LNCAP (cell line): Measurements from ENCODE around the gene LRFN5.

ENCODE experiments used
- TF ChIP-seq, protein P1 (sequence below): fragments of 450-650 bp; IDR thresholded peaks from 2 replicates; pipeline ENCODE4 v1.5.1; 2017; ENCODE audit warnings: mild to moderate bottlenecking

The LRFN5 gene

DNA sequence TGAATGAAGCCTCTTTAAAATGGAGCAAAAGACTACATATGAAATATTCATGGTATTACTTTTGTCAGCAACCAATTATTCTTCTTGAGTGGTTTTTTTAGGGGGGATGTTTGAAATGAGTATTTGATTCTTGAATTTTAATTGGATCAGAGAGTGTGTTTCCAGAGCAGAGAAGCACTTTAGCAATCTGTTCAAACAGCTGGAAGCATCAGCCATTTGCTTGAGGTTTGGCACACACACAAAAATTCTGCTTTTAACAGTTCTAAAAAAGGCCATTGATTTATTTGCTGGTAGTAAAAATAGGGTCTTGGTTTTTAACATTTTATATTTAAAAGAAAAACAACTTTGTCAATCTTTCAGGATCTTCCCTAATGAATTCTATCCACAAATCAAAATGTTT lies 292.7 kb downstream of the LRFN5 start:
- TF ChIP-seq, protein P1, sequence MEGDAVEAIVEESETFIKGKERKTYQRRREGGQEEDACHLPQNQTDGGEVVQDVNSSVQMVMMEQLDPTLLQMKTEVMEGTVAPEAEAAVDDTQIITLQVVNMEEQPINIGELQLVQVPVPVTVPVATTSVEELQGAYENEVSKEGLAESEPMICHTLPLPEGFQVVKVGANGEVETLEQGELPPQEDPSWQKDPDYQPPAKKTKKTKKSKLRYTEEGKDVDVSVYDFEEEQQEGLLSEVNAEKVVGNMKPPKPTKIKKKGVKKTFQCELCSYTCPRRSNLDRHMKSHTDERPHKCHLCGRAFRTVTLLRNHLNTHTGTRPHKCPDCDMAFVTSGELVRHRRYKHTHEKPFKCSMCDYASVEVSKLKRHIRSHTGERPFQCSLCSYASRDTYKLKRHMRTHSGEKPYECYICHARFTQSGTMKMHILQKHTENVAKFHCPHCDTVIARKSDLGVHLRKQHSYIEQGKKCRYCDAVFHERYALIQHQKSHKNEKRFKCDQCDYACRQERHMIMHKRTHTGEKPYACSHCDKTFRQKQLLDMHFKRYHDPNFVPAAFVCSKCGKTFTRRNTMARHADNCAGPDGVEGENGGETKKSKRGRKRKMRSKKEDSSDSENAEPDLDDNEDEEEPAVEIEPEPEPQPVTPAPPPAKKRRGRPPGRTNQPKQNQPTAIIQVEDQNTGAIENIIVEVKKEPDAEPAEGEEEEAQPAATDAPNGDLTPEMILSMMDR = no peak

DNA sequence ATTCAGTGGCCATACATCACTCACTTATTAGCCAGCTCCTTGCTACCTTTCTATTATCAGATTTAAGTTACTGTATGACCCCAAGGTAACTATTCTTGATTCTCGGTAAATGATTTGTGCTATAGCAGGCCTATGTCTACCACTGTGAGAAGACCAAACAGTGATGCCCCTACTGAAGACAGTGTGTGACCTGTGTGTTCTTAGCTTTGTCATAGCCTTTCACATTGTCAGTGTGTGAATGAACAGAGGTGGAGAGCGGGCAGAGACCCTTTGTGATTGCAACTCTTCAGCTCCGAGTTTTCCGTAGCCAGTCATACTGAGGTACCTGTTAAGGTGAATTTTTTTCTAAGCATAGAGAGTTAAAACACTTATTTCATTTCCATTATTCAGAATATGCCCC lies 294.0 kb downstream of the LRFN5 start:
- TF ChIP-seq, protein P1 = no peak

GRCh38 chr14:41901089-41901488 lies 294.4 kb downstream of the LRFN5 start:
- TF ChIP-seq, protein P1 = no peak

DNA sequence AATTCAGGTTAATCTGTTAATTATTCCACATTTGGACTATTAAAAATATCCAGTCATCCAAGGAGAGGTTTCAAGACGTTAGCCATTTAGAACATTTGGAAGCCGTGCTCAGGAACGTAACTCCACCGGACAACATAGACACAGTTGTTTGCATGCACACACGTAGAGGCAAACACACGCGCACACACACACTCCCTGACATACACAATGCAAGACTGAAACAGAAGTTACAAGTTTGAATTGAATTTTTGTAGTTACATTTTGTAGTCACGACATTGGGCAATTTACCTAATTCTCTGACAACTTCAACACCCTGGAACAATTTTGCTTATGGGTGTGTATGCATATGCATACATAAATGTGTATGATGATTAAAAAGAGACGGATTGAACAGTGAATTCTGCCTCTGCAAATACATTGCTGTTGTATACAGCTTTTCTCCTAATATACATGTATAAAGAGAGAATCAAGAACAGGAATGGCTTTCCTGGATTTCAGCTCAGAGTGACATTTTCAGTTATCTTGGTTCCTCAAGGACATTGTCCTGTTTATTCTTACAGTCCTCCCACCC lies 298.8 kb downstream of the LRFN5 start:
- TF ChIP-seq, protein P1 = no peak

DNA sequence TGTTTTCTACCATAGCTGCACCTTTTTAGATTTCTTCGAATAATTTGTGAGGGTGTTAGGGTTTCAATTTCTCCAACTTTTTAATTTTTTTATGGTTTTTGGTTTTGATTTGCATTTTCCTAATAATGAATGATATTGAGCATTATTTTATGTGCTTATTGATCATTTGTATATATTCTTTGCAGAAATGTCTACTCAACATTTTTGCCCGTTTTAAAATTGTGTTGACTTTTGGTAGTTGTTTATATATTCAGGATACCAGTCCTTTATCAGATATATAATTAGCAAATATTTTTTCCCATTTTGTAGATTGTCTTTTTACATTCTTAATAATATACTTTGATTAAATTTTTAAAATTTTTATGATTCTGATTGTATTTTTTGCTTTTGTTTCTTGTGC lies 306.7 kb downstream of the LRFN5 start:
- TF ChIP-seq, protein P1 = no peak

DNA sequence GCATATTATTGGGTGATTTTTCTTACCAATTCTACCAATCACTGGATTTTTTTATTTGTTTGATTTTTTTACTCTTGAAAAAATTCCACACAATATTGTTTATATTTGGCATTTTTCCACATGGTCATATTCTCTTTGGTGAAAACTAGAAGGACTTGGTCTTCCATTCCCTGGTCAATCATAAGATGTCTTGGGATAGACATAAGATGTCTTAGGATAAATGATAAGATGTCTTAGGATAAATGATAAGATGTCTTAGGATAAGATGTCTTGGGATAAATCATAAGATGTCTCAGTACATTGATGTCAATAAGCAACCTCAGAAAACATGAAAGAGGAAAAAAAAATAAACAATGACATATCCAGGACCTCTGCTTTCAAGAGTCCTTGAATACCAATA lies 309.1 kb downstream of the LRFN5 start:
- TF ChIP-seq, protein P1 = no peak

- TF ChIP-seq, protein P1 = no peak
These were observed 309.6 kb downstream of the LRFN5 start for GRCh38 chr14:41916313-41916712.

DNA sequence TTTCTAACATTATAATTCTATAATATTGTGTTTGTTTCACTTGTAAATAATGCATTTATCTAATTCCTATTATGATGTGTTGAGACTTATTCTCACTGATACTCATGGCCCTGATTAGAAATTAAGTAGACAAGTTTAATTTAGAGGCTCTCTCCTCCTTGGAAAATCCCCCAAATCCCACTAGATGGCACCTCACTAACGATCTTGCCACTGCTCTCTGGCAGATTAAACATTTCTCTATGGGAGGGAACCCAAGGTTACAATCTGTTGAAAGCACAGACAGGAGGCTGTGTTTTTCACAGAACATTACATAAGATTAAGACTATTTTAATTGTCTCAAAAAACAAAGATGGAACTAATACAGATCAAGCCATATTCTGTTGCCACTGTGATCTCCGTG lies 318.7 kb downstream of the LRFN5 start:
- TF ChIP-seq, protein P1 = peak; percentile 65
